ENCODE data around the gene SPTLC3. TPM values are rescaled to one million over a fixed set of nuclear protein-coding genes. Genes with fewer than 3 reads are reported as not detected.

Gene SPTLC3
- total and polyA plus RNA-seq, 9 donors: 2.1 to 10.5 (median 8.8) TPM

- Histone ChIP-seq H3K27me3 (no peaks in the 10 kb centered on the region), H3K4me3 (no peak overlapping the region), H3K4me1 (ENCODE audit: insufficient read depth) (no peaks in the 10 kb centered on the region), H3K9me3 (no peaks in the 10 kb centered on the region), H3K27ac (no peak overlapping the region), H3K36me3 (no peaks in the 10 kb centered on the region)
- TF ChIP-seq POLR2A (IDR thresholded peaks at IDR 0.05): no peak
- TF ChIP-seq CTCF (IDR thresholded peaks at IDR 0.05): no peak
- TF ChIP-seq EP300 (IDR thresholded peaks at IDR 0.05): no peak
- no peak for DNase-seq
- intact Hi-C loops (cut with DNase I): loop anchor here in 2 of 4 donors (5.0 kb wide), 2 partner anchors 142 to 147 kb away; no protein-coding TSS in a partner anchor
These were observed 43.4 kb upstream of the SPTLC3 start for GRCh38 chr20:12965212-12965869.

- intact Hi-C loops (cut with DNase I): loop anchor here in 2 of 4 donors (5.0 kb wide), 2 partner anchors 141 to 146 kb away; no protein-coding TSS in a partner anchor
These were observed 42.9 kb upstream of the SPTLC3 start for GRCh38 chr20:12965870-12966251.

DNA sequence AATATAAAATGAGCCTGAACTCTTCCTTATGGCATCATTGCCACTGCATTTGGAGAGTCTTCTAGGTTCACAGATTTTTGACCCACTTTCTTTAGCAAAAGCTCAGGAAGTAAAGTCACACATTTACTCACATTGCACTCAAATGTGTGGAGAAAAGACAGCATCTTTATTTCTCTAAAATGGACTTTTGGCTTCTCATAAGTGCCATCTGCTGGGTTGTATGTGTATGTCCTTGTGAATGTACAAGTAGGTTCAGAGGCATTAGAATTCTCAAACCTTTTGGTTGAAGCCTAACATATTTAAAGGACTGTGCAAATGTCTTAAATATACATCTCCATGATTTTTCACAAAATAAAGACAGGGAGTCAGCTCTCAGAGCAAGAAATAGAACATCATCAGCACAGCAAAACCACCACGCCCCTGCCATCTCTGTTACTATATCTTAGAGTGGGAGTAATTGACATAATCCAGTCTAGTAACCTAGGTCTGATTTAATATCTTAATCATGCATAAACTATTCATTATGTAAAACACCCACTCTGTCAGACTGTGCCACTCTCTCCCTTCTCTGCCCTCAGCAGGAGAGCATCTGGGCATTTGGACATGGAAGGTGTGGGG, 42.2 kb upstream of the SPTLC3 start:
- no peaks in the 10 kb centered on the region for H3K4me1 ChIP-seq (ENCODE audit: insufficient read depth)
- intact Hi-C loops (cut with DNase I): loop anchor here in 2 of 4 donors (5.0 kb wide), 2 partner anchors 141 to 146 kb away; no protein-coding TSS in a partner anchor
- no peak for DNase-seq
- TF ChIP-seq POLR2A (IDR thresholded peaks at IDR 0.05) (no peak), CTCF (IDR thresholded peaks at IDR 0.05) (no peak), EP300 (IDR thresholded peaks at IDR 0.05) (no peak)
- H3K36me3 ChIP-seq: no peaks in the 10 kb centered on the region
- H3K27me3 ChIP-seq: no peaks in the 10 kb centered on the region
- 0% methylated on average over 1 of the region's 1 CpG for WGBS, 3 donors
- H3K9me3 ChIP-seq: no peaks in the 10 kb centered on the region
- no peak overlapping the region for H3K4me3 ChIP-seq
- H3K27ac ChIP-seq: no peak overlapping the region

More at GRCh38 chr20:12965870-12966251, 42.9 kb upstream of the SPTLC3 start:
- Histone ChIP-seq H3K4me3 (no peak overlapping the region), H3K27ac (no peak overlapping the region), H3K9me3 (no peaks in the 10 kb centered on the region), H3K27me3 (no peaks in the 10 kb centered on the region), H3K36me3 (no peaks in the 10 kb centered on the region), H3K4me1 (ENCODE audit: insufficient read depth) (no peaks in the 10 kb centered on the region)
- TF ChIP-seq POLR2A (IDR thresholded peaks at IDR 0.05) (no peak), CTCF (IDR thresholded peaks at IDR 0.05) (no peak), EP300 (IDR thresholded peaks at IDR 0.05) (no peak)
- WGBS, 3 donors: 83 to 91% (median 86%) methylated on average over 4 of the region's 4 CpGs
- DNase-seq: no peak

DNA sequence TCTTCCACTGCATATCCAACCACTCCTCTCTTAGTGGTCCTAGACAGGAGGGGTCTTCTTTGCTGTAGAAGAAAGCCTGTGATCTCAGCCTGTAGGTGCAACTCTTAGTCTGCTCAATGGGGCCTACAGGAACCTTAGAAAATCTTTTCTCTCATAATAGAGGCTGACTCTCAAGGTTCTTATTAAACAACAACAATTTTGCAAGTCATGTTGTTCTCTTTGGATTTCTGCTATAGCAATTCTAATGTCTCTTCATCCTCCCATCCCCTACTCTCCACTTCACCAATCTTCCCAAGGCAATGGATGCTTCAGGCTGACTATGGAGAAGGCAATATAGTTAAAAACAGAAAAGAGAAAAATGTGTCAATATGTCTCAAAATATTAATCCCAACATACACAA, 40.8 kb upstream of the SPTLC3 start:
- DNase-seq: no peak
- intact Hi-C loops (cut with DNase I): loop anchor here in 2 of 4 donors (5.0 kb wide), 2 partner anchors 139 to 144 kb away; no protein-coding TSS in a partner anchor
- Histone ChIP-seq H3K4me1 (ENCODE audit: insufficient read depth) (no peaks in the 10 kb centered on the region), H3K27me3 (no peaks in the 10 kb centered on the region), H3K4me3 (no peak overlapping the region), H3K27ac (no peak overlapping the region), H3K36me3 (no peaks in the 10 kb centered on the region), H3K9me3 (no peaks in the 10 kb centered on the region)
- no peak for TF ChIP-seq CTCF (IDR thresholded peaks at IDR 0.05)
- no peak for TF ChIP-seq EP300 (IDR thresholded peaks at IDR 0.05)
- TF ChIP-seq POLR2A (IDR thresholded peaks at IDR 0.05): no peak
